T-helper 1 cell treated with Interleukin-12 subunit alpha and Interleukin-12 subunit beta and Interleukin-4 antibody, amounts not matched to agents 30 ng/mL and 1 ng/mL, for 36 hours (primary cell): Measurements from ENCODE around the gene DCAF10. TPM values are rescaled to one million over a fixed set of nuclear protein-coding genes. Genes with fewer than 3 reads are reported as not detected.
"Not testable (repeated sequence)": the region's sequence is repeated elsewhere in the genome, so short reads cannot be mapped to it uniquely, and the experiment has no call there.

Experiments used
- intact Hi-C: fragments of 100-400 bp; cut with micrococcal nuclease; formaldehyde crosslinking; loops from one replicate; pipeline ENCODE4 v1.15.1; 2024
- total RNA-seq: library from RNA; stranded (reverse); gene quantifications from 2 replicates; pipeline ENCODE4 v1.2.3, GENCODE V29; 2022

DCAF10 gene
- 17.7 and 19.9 TPM in 2 replicates for total RNA-seq

GRCh38 chr9:37800631-37801286 lies at the start of gene DCAF10:
Gene DCAF10, plus strand, starts transcription at chr9:37800797. Its CDS starts 70 bp downstream, at chr9:37800867.
- intact Hi-C loops: loop anchor here (1.0 to 10.0 kb wide), 6 partner anchors 15 to 1396 kb away; partner anchors contain the start of genes EXOSC3, RNF38, SHB and SLC25A51

- intact Hi-C loops: loop anchor here (5.0 to 10.0 kb wide), 3 partner anchors 314 to 796 kb away; partner anchors contain the start of genes SHB and ZCCHC7
These were observed 49.4 kb upstream of the DCAF10 start for GRCh38 chr9:37751186-37751585.

GRCh38 chr9:37751704-37752103 lies 48.9 kb upstream of the DCAF10 start:
- intact Hi-C loops: loop anchor here (5.0 to 10.0 kb wide), 3 partner anchors 313 to 796 kb away; partner anchors contain the start of genes SHB and ZCCHC7

- intact Hi-C loops: loop anchor here (5.0 to 10.0 kb wide), 3 partner anchors 313 to 795 kb away; partner anchors contain the start of genes SHB and ZCCHC7
These were observed 48.5 kb upstream of the DCAF10 start for GRCh38 chr9:37752112-37752511.

- intact Hi-C loops: loop anchor here (1.0 to 10.0 kb wide), 8 partner anchors 32 to 794 kb away; partner anchors contain the start of genes DCAF10, EXOSC3, SHB and SLC25A51
These were observed 47.7 kb upstream of the DCAF10 start for GRCh38 chr9:37752642-37753488.

GRCh38 chr9:37753489-37754190 lies 47.0 kb upstream of the DCAF10 start, which contains the start of gene TRMT10B:
Gene TRMT10B, plus strand, starts transcription at chr9:37753805. Its CDS starts 8,127 bp downstream, at chr9:37761932.
- intact Hi-C loops: loop anchor here (1.0 to 10.0 kb wide), 9 partner anchors 32 to 794 kb away; partner anchors contain the start of genes DCAF10, EXOSC3, SHB and SLC25A51

GRCh38 chr9:37758747-37759146 lies 41.9 kb upstream of the DCAF10 start:
- intact Hi-C loops: loop anchor here (10.0 kb wide), 1 partner anchor 306 kb away; the partner anchor contains the start of gene SHB

GRCh38 chr9:37760416-37761161 lies 40.0 kb upstream of the DCAF10 start:
- intact Hi-C loops: no loop called here

DNA sequence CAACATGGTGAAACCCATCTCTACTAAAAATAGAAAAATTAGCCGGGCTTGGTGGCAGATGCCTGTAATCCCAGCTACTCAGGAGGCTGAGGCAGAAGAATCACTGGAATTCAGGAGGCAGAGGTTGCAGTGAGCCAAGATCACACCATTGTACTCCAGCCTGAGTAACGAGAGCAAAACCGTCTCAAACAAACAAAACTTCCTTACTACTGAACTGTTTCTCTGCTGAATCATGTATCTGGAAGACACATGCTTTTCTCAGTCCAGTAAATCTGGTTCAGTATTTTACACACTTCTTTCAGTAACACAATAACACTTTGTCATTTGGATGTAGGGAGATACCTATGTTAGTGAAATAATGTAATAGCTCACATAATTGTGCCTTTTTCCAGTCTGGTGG lies 39.1 kb upstream of the DCAF10 start:
- intact Hi-C loops: no loop called here

GRCh38 chr9:37765263-37765662 lies 35.3 kb upstream of the DCAF10 start:
- intact Hi-C loops: not testable (repeated sequence)

- intact Hi-C loops: no loop called here
These were observed 31.3 kb upstream of the DCAF10 start for GRCh38 chr9:37769306-37769705.

DNA sequence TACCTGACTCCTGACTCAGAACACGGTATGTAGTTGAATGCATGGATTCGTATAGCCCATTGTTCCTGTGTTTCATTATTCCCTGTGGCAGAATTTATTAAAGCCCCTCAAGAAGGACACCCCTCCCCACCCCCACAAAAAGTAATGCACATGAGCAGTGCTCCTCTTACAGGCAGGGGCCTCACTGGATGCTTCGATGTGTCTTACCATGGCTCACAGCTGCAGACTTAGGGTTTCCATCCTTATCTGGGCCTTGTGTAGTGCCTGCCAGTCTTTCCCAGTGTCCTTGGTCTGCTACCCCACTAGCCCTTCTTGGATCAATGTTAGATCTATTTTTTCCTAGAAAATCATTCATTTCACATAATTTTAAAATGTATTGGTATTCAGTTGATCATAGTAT lies 30.6 kb upstream of the DCAF10 start:
- intact Hi-C loops: no loop called here

- intact Hi-C loops: no loop called here
These were observed 25.2 kb upstream of the DCAF10 start for GRCh38 chr9:37775216-37775919.

- intact Hi-C loops: no loop called here
These were observed 24.3 kb upstream of the DCAF10 start for GRCh38 chr9:37776328-37776727.

DNA sequence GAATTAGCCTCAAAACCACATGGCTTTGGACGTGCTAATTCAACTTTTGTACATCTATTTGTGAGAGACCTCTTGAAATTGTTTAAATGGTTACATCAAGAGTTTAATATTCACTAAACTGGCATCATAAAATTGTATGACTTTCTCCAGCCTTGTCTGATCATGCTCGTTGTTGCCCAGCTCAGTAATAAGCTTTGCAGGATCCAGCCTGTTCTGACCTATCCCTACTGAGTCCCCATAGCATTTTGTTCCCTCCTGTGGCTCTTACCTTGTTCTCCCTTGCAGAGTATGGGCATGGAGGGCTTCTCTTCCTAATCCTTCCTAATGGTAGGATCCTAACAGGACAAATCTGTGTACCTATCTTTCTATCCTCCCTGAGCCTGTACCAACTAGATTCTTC lies 22.1 kb upstream of the DCAF10 start:
- intact Hi-C loops: no loop called here

DNA sequence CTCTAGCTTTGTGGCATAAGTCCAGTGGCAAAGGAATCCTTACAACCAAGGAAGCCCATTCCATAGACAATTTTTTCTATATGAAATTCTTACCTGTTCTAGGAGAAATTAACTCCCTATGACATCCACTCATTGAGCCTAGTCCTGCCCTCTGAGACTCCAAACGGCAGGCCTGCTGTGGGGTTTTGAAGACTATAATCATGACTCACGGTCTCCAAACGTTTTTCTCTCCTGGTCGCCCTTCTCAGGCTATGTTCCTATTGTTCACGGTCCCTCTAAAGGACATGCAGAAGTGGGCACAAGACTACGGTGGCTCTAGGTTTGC lies 16.3 kb upstream of the DCAF10 start:
- intact Hi-C loops: loop anchor here (1.0 to 10.0 kb wide), 2 partner anchors 285 to 1209 kb away; partner anchors contain the start of genes MELK and SHB

DNA sequence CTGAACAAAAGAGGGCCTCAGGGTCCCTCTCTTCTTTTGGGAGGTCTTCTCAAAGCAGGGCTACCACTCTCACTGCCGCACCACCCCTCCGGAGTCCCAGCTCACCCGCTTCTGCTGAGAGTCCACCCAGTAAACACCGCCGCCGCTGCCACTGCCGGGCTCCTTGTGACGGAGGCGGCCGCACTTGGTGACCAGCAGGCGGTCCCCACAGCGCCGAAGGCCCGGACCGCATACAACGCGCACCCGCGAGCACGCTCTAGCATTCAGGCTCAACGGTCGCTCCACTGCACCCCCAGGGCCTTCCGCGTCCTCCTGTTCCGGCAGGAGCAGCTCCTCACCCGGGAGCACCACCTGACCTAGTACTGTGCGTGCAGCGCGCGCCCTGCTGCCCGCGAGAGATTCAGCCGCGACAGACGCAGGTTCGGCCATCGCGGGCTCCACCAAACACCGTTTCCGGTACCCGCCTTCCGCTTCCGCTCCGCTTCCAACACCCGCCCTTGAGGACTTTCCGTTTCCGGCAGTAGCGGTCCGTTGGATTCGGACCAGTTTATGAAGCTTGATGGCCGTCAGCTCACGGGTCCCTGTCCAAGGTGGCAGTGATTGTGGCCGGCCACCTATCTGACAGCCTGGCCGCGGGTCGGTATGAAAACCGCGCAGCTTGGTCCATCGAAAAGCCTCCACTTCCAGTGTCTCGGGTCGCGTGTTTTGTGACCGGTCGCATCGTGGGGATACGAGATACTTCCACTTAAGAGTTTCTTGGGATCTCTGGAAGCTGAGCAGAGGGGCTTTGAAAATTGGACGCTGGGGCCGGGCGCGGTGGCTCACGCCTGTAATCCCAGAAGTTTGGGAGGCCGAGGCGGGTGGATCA lies 15.7 kb upstream of the DCAF10 start, which contains the start of gene EXOSC3:
Gene EXOSC3 (minus strand): TSS at position 449 of the 868 bp plus-strand sequence. CDS start 20 bp downstream, at position 429.
- intact Hi-C loops: loop anchor here (1.0 to 10.0 kb wide), 8 partner anchors 15 to 1210 kb away; partner anchors contain the start of genes DCAF10, MELK, POLR1E and SHB

- intact Hi-C loops: loop anchor here (10.0 kb wide), 1 partner anchor 1212 kb away; the partner anchor contains the start of gene MELK
These were observed 13.5 kb upstream of the DCAF10 start for GRCh38 chr9:37787059-37787458.
